Activated CD4-positive, alpha-beta T cell treated with anti-CD3 and anti-CD28 coated beads, Interleukin-2, amount 50 U/mL, for 24 hours (primary cell): ENCODE results near the gene SPPL3.
"Not testable (repeated sequence)": the region's sequence is repeated elsewhere in the genome, so short reads cannot be mapped to it uniquely, and the experiment has no call there.

ENCODE experiments used
- DNase-seq, 2 donors: peaks; one replicate each; pipeline ENCODE4 v3.0.0-alpha.2; 2020; ENCODE audit warnings: low read depth in 1 of 2, low spot score in 1 of 2

SPPL3 gene

DNA sequence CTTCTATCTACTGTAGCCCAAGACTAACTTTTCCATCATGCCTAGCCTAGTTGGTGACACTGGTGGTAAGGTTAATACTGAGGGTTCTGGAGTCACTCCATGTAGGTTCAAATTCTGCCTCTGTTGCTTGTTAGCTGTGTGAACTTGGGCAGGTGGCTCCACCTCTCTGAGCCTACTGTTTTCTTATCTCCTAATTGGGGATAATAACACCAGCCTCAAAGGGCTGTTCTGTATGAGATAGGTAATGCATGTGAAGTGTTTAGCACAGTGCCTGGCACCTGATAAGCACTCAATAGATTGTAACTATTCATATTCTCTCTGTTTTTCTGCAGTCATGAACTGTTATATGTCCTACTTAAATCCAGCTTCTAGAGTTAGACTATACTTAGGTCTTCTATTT, 17.5 kb upstream of the SPPL3 start:
- no peak for DNase-seq

DNA sequence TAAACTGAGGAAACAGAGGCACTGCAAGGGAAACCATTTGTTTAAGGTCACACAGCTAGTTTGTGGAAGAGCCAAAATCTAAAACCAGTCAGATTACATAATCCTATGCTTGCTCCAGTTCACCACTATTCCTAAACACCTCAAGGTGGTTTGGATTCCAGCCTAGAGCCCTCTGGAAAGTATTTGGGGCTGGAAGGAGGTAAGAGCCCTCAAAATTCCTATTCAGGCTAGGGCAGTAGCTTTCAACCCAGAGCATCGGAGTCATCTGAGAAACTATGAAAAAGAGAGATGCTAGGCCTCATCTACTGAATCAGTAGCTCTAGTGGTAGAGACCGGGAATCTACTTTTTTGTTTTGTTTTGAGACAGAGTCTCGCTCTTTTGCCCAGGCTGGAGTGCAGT, 16.0 kb upstream of the SPPL3 start:
- DNase-seq, result no peak

DNA sequence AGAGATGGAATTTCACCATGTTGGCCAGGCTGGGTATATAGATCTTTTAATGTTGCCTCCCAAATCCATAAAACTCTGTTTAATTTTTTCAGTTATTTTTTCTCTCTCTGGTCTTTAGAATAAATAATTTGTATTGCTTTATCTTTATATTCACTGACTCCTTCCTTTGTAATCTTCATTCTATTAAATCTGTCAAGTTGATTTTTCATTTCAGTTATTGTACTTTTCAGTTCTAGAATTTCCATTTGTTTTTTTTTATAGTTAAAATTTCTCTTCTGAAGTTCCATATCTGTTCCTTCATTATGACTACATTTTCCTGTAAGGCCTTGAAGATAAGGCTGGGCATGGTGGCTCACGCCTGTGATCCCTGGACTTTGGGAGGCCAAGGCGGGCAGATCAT, 13.6 kb upstream of the SPPL3 start:
- DNase-seq, result no peak

DNA sequence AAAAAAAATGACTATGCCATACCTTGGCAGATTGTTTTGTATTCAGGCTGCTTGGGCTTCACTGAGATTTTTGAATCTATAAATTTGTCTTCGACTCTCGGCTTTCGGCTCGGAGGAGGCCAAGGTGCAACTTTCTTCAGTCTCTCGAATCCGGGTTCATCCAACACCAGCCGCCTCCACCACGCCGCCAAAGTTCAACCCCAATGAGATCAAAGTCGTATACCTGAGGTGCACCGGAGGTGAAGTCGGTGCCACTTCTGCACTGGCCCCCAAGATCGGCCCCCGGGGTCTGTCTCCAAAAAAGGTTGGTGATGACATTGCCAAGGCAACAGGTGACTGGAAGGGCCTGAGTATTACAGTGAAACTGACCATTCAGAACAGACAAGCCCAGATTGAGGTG, 12.4 kb upstream of the SPPL3 start:
- no peak for DNase-seq

DNA sequence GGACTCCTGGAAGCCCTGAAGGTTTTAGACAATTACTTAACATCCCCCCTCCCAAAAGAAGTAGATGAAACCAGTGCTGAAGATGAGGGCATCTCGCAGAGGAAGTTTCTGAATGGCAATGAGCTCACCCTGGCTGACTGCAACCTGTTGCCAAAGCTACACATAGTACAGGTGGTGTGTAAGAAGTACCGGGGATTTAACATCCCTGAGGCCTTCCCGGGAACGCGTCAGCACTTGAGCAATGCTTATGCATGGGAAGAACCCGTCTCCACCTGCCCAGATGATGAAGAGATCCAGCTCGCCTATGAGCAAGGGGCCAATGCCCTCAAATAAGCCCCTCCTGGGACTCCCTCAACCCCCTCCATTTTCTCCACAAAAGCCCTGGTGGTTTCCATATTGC, 10.6 kb upstream of the SPPL3 start:
- DNase-seq, result no peak

DNA sequence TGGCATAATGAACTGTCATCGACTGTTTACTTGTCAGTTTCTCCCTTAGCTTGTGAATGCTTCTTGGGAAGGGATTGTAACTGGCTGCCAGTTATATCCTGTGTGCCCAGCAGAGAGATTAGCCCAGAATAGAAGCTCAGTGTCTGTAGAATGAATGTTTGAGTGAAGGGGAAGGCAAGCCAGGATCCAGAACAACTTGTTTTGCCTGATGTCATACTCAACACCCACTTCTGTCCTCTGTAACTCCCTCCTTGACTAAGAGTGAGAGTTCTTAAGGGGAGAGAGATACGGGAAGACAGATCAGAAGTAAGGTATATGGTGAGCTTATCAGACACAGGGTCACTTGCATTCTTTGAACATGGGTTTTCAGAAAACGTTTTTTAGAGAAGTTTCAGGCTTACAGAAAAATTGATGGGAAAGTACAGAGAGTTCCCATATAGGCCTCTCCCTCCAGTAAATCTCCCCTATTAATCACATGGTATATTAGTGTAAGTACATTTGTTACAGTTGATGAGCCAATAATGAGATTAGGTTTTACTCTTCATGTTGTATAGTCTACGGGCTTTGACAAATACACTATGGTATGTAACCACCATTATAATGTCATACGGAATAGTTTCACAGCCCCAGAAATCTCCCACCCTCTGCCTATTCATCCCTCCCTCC, 5.6 kb upstream of the SPPL3 start:
- no peak for DNase-seq

DNA sequence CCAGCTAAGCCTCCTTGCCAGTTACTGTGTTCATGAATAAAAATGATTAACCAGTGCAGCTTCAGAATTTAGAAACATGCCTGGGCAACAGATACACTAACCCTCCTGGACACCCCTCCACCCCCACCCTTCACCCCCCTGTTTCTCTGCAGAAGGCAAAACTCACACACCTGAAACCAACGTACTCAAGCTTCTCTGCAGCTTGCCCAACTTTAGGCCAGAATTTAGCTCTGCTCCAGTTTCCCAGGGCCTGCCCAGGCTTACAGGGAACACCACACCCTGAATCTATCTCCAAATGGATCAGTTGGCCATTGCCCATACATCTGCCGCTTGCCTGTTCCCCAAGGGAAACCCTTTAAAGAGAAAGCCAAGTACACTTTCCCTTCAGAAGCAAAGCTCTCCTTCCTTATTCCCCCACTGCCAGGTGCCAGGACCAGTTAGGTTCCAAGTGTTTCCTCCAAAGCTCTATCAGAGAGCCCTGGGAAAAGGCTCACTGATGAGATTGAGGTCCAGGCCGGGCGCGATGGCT, 1.8 kb upstream of the SPPL3 start:
- no peak for DNase-seq

DNA sequence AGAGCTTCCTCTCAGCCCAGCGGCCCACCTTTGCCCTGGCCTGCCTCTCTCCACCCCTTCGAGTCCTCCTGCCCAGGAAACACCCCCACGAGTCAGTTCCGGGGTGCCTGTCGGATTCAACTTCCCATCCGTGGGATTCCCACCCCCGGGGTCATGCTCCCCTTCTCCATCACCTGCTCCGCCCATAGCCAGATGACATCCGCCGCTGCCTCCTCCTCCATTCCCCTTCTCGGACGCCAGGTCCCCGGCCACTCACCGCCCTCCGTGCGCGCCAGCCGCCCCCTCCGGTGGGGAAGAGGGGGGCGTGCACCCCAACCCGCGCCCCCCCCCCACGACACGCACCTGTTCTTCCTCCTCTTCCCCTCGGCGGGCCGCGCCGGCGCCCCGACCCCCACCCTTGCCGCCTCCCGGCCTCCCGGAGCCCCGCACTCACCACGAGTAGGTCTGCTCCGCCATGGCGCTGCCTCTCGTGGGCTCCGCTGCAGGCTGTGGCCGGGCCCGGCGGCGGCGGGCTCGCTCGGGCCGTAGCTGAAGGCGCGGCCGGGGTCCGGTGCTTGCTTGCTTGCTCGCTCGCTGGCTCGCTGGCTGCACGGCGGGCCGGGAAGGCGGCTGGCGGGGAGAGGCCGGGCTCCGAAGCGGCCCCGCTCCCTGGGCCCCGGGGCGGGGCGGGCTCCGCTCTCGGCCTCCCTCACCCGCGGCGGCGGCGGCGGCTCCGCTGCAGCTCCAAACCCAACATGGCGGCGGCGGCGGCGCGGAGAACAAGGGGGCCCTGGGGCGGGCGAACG, 554 bp downstream of the SPPL3 start:
- peak; percentile 21 to 47 for DNase-seq

DNA sequence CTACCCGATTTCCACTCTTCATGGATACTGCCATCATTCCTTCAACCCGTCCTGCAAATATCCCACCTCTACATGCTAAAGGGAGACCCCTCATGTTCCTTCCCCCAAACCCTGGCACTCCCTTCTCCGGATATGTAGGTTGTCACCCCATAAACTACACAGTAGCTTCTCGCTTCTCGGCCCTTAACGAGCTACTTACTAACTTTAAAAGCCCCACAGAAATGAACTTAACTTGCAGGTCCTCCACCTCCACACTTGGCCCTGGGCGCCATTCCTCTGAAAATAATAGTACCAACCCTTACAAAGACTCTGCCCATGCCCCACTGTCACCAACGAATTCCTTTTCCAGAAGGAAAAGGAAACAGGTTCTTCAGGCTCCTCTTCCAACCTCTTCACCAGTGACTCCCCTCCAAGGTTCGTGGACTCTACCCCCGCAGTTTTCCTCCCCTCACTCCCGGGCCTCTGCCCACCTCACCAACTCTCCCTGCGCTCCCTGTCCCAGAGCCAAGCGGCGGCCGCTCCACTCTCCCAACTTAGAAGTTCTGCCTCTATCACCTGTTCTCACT, 1.2 kb downstream of the SPPL3 start:
- no peak for DNase-seq

DNA sequence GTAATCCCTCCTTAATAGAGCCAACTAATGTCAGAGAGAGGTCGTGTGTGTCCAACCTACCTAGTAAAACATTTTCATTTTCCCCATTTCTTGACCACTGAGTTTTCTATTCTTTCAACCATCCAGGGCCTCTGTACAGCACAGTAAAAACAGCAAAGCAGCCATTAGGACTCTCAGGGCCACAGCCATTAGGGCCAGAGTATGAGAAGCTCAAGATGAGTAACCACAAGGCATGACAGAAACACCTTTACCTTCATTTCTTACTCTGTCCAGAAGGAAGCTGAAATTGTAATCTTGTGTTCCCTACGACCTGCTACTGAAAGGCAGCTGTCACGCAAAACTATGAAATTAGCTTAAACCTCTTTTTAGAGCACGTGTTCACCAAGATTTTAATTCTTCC, 2.3 kb downstream of the SPPL3 start:
- DNase-seq, result no peak

DNA sequence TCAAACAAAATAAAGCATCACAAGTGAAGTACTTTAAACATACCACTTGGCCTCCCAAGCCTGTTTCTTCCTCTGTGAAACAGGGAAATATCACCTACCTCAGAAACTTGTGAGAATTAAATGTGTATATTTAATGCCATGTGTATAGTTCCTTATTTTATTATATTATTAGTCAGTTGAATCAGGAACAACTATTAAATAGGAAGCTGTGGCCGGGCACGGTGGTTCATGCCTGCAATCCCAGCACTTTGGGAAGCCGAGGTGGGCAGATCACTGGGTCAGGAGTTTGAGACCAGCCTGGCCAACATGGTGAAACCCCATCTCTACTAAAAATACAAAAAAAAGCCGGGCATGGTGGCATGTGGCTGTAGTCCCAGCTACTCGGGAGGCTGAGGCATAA, 3.1 kb downstream of the SPPL3 start:
- not testable (repeated sequence) for DNase-seq

DNA sequence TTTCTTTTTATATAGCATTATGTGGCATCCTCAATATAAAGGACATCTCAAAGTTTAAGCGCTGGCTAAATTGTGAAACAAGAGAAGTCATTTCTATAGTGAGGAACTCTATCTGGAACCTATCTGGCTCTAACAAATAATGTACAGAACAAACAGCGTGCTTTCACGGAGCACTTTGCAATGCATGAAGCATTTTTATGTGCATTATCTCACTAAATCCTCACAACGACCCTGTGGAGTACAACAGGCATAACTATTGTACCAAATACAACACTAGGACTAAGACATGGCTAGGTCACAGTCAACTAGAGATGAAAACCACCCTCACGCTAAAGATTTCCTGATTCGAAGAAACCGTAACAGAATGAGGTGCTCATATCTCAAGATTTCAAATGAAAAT, 8.6 kb downstream of the SPPL3 start:
- no peak for DNase-seq

DNA sequence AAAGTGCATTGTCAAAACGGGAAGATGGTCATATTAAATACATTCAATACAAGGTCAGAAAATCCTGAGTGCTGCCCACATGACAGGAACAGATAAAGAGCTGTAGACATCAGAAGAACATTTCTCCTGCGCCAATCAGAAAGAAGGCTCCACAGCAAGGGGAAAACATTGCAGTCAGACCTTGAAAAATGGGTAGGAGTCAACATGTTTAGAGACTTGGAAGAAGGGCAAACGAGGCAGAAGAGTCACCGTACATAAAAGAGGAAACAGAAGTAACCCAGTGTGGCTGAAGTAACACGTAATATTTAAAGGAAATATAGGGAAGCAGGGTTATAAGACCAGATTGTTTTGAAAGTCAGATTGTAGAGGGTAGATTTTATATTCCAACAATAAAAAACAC, 11.9 kb downstream of the SPPL3 start:
- no peak for DNase-seq

DNA sequence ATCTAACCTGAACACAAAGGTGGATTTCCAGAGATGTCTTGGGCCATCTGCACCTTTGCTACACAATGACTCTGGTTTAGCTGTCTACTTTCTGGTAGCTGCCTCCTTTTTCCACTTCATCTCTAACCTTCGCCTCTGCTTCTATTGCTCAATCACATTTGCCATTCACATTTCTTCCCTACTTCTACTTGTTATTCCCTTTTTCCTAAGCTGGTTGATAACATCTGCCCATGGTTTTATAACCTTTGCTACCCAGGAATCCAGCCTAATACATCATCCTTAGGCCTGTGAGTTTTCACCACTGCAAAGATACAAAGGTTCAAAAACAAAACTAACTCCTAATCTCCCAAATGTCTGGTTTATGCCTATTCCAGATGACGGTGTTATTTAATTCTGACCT, 13.2 kb downstream of the SPPL3 start:
- no peak for DNase-seq

DNA sequence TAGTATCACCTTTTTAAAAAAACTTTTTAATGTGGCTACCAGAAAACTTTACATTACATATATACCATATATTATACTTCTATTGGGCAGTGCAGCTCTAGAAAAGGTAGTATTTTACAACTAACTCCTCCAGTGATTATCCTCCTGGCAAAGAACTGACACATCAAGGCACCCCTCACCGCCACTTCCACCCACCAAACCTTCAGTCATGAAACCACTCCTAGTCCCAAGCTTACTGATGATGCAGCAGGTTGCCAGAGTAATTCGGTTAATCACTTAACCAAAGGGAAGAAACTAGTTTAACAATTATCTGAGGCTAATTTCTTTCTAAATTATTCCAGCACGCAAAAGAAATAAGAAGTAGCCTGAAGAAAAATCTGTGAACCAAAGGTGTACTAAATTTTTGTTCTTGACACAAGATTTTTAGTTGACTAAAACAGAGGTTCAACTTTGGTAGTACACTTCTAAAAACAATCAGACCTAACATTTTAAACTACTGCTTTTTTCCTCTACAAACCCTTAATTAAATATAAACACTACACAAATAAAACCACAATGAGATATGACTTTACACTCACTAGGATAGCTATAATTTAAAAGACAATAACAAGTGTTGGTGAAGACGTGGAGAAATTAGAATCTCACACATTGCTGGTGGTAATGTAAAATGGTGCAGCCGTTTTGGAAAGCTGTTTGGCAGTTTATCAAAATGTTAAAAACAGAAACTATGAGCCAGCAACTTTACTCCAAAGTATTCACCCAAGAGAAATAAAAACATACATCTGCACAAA, 16.7 kb downstream of the SPPL3 start:
- DNase-seq, result peak in 1 of 2 donors; percentile 26

DNA sequence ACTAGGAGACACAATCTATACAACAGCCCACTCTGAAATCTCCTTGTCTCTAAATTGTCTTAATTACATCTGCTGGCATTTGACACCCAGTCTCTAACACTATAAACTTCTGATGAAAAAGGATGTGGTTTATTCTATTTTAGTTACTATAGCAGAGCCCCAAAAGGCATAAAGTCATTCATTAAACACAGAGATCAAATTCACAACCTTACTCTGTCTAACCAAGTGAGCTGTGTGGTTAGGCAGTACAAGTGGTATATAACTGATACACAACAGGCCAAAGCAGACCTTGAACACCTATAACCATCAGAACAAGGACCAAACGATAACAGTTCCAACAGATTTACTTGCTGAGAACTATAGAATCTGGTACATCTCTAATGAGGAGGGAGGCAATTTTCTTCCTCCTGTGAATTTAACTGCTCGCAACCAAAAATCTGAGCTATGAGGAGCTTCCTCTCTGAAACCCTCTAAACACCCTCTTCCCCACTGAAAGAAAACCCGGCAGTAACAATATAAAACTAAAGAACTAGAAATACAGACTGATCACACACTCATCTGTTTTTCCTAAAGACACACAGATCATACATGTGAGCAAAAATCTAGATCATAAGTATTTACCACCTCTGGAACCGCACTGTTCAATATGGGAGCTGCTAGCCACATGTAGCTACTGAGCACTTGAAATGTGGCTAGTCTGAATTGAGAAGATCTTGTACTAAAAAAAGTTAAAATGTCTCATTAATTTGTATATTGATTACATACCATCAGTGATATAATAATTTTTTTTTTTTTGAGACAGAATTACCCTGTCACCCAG, 17.7 kb downstream of the SPPL3 start:
- DNase-seq, result no peak

DNA sequence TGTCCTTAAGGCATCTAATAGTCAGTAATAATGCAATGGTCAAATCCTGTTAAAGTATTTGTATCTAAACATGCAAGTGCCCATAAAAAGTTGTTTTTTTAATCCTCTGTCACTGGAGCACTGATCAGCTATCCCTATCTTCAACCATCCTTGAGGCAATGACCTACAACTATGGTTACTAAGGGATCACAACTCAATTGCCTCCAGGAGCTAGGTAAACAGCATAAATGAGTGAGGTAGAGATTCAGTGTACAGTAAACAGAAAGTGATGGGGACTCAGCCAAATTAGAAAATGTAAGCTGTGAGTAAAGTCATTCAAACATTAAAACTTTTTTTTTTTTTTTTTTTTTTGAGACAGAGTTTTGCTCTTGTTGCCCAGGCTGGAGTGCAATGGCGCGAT, 18.6 kb downstream of the SPPL3 start:
- DNase-seq, result no peak

DNA sequence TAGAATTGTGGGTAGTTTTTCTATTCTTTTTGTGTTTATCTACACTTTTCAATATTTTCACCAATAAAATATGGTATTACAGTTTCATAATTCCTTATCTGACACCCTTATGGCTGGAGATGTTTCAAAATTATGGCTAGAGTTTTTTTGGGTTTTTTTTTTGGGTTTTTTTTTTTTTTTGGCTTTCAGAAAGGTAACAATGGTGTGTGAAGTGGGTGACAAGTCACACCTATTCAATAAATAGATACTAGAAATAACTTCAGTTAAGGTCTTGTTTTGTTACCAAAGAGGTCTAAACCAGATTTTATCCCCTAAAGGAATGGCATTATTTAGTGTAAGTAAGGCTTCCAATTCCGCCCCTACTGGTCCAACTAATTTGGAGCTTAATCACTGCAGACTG, 19.5 kb downstream of the SPPL3 start:
- DNase-seq, result no peak

DNA sequence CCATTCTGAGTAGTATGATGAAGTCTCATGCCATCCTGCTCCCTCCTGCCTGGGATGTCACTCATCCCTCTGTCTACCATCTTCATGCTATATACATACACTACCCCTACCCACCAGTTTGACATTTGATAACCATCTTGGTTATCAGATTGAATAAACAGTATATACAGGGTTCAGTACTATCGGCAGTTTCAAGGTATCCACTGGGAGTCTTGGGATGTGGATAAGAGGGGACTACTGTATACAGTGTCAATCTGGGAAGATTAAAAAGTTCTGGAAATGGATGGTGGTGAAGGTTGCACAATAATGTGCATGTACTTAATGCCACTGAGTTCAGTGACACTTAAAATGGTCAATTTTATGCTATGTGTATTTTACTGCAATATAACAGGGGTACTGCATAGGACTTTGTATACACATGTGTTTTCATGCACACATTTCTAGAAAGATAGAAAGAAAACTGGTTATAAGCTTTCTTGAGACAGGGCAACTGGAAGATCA, 22.1 kb downstream of the SPPL3 start:
- no peak for DNase-seq

DNA sequence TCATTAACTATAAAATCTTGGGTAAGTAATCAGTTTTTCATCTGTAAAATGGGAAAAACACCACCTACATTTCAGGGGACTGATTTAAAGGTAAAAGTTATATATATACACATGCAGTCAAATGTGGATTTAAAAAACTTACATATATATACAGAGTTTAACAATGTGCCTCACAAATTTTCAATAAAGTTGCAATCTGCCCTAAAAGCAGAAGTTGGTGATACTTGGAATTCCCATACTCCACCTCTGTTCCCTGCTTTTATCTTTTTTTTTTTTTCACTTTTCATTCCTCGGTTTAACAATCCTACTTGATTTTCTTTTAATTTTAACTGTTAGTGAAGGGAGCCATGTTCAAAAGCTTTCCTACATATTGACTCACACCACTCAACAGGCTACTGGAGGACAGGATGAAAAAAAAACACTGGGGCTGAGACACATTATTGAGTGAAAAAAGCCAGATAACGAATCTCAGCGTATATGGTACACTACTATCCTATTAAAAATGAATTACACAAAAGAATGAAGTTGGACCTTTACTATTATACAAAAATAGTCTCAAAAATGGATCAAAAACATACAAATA, 24.3 kb downstream of the SPPL3 start:
- DNase-seq, result no peak
